ENCODE data around the gene CLDN14.
A peak's percentile ranks its signal among the peaks of the same experiment; 100 is the strongest.

Gene CLDN14

GRCh38 chr21:36424592-36424991 lies 55.3 kb downstream of the CLDN14 start:
- DNase-seq (ENCODE audit: extremely low read depth, insufficient read length) = no peak
- Histone ChIP-seq H3K4me3 (replicated peaks; ENCODE audit: low read depth, low read length) (no peak overlapping the region), H3K36me3 (ENCODE audit: control insufficient read depth, insufficient read depth, low read length) (no peaks in the 10 kb centered on the region), H3K27me3 (replicated peaks; ENCODE audit: control insufficient read depth, insufficient read depth, low read length) (no peaks in the 10 kb centered on the region)
- TF ChIP-seq, protein P1, sequence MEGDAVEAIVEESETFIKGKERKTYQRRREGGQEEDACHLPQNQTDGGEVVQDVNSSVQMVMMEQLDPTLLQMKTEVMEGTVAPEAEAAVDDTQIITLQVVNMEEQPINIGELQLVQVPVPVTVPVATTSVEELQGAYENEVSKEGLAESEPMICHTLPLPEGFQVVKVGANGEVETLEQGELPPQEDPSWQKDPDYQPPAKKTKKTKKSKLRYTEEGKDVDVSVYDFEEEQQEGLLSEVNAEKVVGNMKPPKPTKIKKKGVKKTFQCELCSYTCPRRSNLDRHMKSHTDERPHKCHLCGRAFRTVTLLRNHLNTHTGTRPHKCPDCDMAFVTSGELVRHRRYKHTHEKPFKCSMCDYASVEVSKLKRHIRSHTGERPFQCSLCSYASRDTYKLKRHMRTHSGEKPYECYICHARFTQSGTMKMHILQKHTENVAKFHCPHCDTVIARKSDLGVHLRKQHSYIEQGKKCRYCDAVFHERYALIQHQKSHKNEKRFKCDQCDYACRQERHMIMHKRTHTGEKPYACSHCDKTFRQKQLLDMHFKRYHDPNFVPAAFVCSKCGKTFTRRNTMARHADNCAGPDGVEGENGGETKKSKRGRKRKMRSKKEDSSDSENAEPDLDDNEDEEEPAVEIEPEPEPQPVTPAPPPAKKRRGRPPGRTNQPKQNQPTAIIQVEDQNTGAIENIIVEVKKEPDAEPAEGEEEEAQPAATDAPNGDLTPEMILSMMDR (IDR thresholded peaks at IDR 0.05; ENCODE audit: insufficient read depth, low read length, poor library complexity, severe bottlenecking) = no peak

GRCh38 chr21:36423771-36424433 lies 56.0 kb downstream of the CLDN14 start:
- DNase-seq (ENCODE audit: extremely low read depth, insufficient read length) = no peak
- Histone ChIP-seq H3K27me3 (replicated peaks; ENCODE audit: control insufficient read depth, insufficient read depth, low read length) (no peaks in the 10 kb centered on the region), H3K36me3 (ENCODE audit: control insufficient read depth, insufficient read depth, low read length) (no peaks in the 10 kb centered on the region), H3K4me3 (replicated peaks; ENCODE audit: low read depth, low read length) (no peak overlapping the region)
- TF ChIP-seq, protein P1 (IDR thresholded peaks at IDR 0.05; ENCODE audit: insufficient read depth, low read length, poor library complexity, severe bottlenecking) = no peak

GRCh38 chr21:36422279-36423098 lies 57.4 kb downstream of the CLDN14 start:
- DNase-seq (ENCODE audit: extremely low read depth, insufficient read length) = peak; percentile 25
- no peaks in the 10 kb centered on the region for H3K36me3 ChIP-seq (ENCODE audit: control insufficient read depth, insufficient read depth, low read length)
- H3K27me3 ChIP-seq (replicated peaks; ENCODE audit: control insufficient read depth, insufficient read depth, low read length) = no peaks in the 10 kb centered on the region
- TF ChIP-seq, protein P1 (IDR thresholded peaks at IDR 0.05; ENCODE audit: insufficient read depth, low read length, poor library complexity, severe bottlenecking) = peak; percentile 93
- no peak overlapping the region for H3K4me3 ChIP-seq (replicated peaks; ENCODE audit: low read depth, low read length)

- no peaks in the 10 kb centered on the region for H3K27me3 ChIP-seq (replicated peaks; ENCODE audit: control insufficient read depth, insufficient read depth, low read length)
- no peaks in the 10 kb centered on the region for H3K36me3 ChIP-seq (ENCODE audit: control insufficient read depth, insufficient read depth, low read length)
- DNase-seq (ENCODE audit: extremely low read depth, insufficient read length) = no peak
- TF ChIP-seq, protein P1 (IDR thresholded peaks at IDR 0.05; ENCODE audit: insufficient read depth, low read length, poor library complexity, severe bottlenecking) = no peak
- H3K4me3 ChIP-seq (replicated peaks; ENCODE audit: low read depth, low read length) = no peak overlapping the region
Measured at GRCh38 chr21:36420571-36421339, 59.2 kb downstream of the CLDN14 start.

DNA sequence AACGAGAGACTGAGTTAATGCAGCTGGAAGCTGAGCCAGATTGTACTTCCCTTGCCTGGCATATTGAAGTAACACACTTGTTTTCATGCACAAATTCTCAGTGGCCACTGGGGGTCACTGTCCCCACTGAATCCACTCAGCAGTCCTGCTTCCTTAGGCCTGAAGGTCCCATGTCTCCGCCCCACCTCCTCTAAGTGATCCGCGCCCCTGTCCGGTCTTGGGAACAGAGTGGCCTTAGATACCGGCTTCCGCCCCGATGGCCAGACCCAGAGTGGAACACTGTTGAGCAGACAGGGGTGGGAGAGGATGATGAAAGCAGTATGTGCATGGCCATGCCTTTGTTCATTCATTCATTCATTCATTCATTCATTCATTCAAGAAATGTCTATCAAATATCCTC lies 59.9 kb downstream of the CLDN14 start:
- no peaks in the 10 kb centered on the region for H3K27me3 ChIP-seq (replicated peaks; ENCODE audit: control insufficient read depth, insufficient read depth, low read length)
- TF ChIP-seq, protein P1 (IDR thresholded peaks at IDR 0.05; ENCODE audit: insufficient read depth, low read length, poor library complexity, severe bottlenecking) = peak; percentile 79
- H3K4me3 ChIP-seq (replicated peaks; ENCODE audit: low read depth, low read length) = no peak overlapping the region
- peaks cover 2% of the 10 kb centered on the region for H3K36me3 ChIP-seq (ENCODE audit: control insufficient read depth, insufficient read depth, low read length)
- DNase-seq (ENCODE audit: extremely low read depth, insufficient read length) = peak; percentile 38
